ENCODE data around the gene FBLN2.

The FBLN2 gene

GRCh38 chr3:13618836-13619235 is 69.9 kb downstream of the FBLN2 start:
- H3K4me3 ChIP-seq (ENCODE audit: low read depth, low read length): no peak overlapping the region
- DNase-seq (ENCODE audit: low read depth): no peak
- no peak for TF ChIP-seq CTCF (IDR thresholded peaks at IDR 0.05; ENCODE audit: low read depth, low read length, missing control alignments)

- no peak overlapping the region for H3K4me3 ChIP-seq (ENCODE audit: low read depth, low read length)
- TF ChIP-seq CTCF (IDR thresholded peaks at IDR 0.05; ENCODE audit: low read depth, low read length, missing control alignments): no peak
- DNase-seq (ENCODE audit: low read depth): no peak
These were observed 70.8 kb downstream of the FBLN2 start for GRCh38 chr3:13619661-13620230.

DNA sequence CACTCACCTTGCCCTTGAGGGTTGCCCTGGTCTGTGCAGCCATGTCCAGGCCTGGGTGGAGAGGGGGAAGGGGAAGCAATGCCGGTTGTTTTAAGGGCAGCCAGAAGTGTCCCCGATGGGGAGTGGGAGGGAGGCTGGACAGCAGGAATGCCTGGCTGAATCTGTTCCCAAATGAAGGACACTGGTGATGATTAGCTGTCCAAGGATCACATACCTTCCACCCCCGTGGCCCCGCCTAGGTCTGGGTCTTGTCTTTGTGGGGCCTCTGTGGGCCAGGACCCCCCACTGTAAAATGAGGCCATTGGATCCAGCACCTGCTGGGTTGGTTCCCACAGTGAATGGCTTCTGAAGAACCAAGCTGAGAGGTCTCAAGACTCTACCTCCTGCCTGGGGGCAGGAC is 71.4 kb downstream of the FBLN2 start:
- no peak overlapping the region for H3K4me3 ChIP-seq (ENCODE audit: low read depth, low read length)
- DNase-seq (ENCODE audit: low read depth): no peak
- no peak for TF ChIP-seq CTCF (IDR thresholded peaks at IDR 0.05; ENCODE audit: low read depth, low read length, missing control alignments)

DNA sequence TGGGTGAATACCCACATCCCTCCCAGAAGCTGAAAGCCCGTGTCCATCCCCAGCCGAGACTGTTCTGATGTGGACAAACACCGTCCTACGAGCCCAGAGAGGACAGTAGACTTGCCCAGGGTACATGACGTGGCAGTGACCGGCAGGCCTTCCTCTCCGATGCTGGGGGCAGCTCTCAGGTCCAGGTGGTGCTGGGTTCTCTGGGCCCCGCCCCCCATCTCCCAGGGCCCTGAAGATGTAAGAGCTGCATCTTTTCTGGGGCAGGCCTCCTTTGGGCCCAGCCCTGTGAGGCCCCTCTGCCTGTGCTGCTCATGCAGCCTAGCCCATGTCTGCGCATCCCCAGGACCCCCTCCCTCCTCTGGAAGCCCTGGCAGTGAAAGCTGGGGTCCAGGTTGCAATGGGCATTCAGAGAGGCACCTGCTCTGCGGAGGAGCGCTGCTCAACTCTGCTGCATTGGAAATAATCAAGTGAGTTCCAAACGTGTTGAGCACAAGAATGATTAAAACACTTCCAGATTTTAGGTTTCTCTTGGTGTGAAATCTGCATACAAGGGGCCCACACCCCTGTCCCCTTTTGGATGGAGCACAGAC is 71.9 kb downstream of the FBLN2 start:
- TF ChIP-seq CTCF (IDR thresholded peaks at IDR 0.05; ENCODE audit: low read depth, low read length, missing control alignments): no peak
- H3K4me3 ChIP-seq (ENCODE audit: low read depth, low read length): no peak overlapping the region

GRCh38 chr3:13621381-13622221 is 72.7 kb downstream of the FBLN2 start:
- TF ChIP-seq CTCF (IDR thresholded peaks at IDR 0.05; ENCODE audit: low read depth, low read length, missing control alignments): no peak
- no peak for DNase-seq (ENCODE audit: low read depth)
- H3K4me3 ChIP-seq (ENCODE audit: low read depth, low read length): no peak overlapping the region

More for the DNA sequence above, 71.9 kb downstream of the FBLN2 start:
- no peak for DNase-seq (ENCODE audit: low read depth)

GRCh38 chr3:13622356-13622755 is 73.4 kb downstream of the FBLN2 start:
- no peak overlapping the region for H3K4me3 ChIP-seq (ENCODE audit: low read depth, low read length)
- DNase-seq (ENCODE audit: low read depth): no peak
- no peak for TF ChIP-seq CTCF (IDR thresholded peaks at IDR 0.05; ENCODE audit: low read depth, low read length, missing control alignments)
